Measurements from ENCODE around the gene DRGX.

- TF ChIP-seq POLR2A (IDR thresholded peaks at IDR 0.05; ENCODE audit: low read depth, low read length) (no peak), RAD21 (IDR thresholded peaks at IDR 0.05; ENCODE audit: low read length) (no peak)
Observed at GRCh38 chr10:49360271-49361177, 35.4 kb downstream of the DRGX start.

Data from IMR-90 (cell line).